A549 (cell line): ENCODE measurements around the gene TRIOBP. TPM values are rescaled to one million over a fixed set of nuclear protein-coding genes. Genes with fewer than 3 reads are reported as not detected.
"Not testable (repeated sequence)": the region's sequence is repeated elsewhere in the genome, so short reads cannot be mapped to it uniquely, and the experiment has no call there.

ENCODE experiments used
- ATAC-seq, 2 experiments: fragments of 200-7000 bp in 1 of 2; fragments of >200 bp in 1 of 2; cut with Nextera tagmentation in 1 of 2; cut with Tn5 transposase in 1 of 2; 3 replicates each; pipeline versions ENCODE4 v1.8.0 to v1.9.1; 2018 to 2020; ENCODE audit warnings: mild to moderate bottlenecking in 1 of 2, moderate library complexity in 1 of 2
- CTCF ChIA-PET: fragments of 300-600 bp; sonication (Branson Sonifier 250); formaldehyde crosslinking; extraction: SDS; loops from one replicate; lab custom pipeline; 2021; ENCODE audit warnings: antibody characterized with exemption, inconsistent platforms; lab: Yijun Ruan, JAX
- POLR2A ChIA-PET: fragments of 350-600 bp; formaldehyde crosslinking; extraction: SDS; loops from one replicate; lab custom pipeline; 2021; ENCODE audit warnings: antibody characterized with exemption, inconsistent platforms; lab: Yijun Ruan, JAX
- DNase-seq, 2 experiments: peaks; one replicate each; pipeline versions ENCODE4 v3.0.0 to v3.0.0-alpha.2; 2011 to 2016; ENCODE audit warnings: low read depth in 1 of 2, low spot score in 1 of 2
- FAIRE-seq: peaks from 2 replicates; lab custom pipeline; 2011; peaks lifted over from hg19 to GRCh38; lab: Jason Lieb, UNC
- H3K27ac ChIP-seq, 2 experiments: fragments of >200 bp; sonication (Bioruptor Twin); formaldehyde crosslinking; 3 replicates each; pipeline ENCODE4 v1.5.1; 2016 to 2017
- H3K4me1 ChIP-seq: fragments of >200 bp; sonication (Bioruptor Twin); formaldehyde crosslinking; 3 replicates; pipeline ENCODE4 v1.6.1; 2016
- H3K4me2 ChIP-seq: fragments of >200 bp; sonication (Bioruptor Twin); formaldehyde crosslinking; 3 replicates; pipeline ENCODE4 v1.6.1; 2016
- H3K4me3 ChIP-seq: fragments of >200 bp; sonication (Bioruptor Twin); formaldehyde crosslinking; 3 replicates; pipeline ENCODE4 v1.5.1; 2016
- H3K9me3 ChIP-seq: fragments of >200 bp; sonication (Bioruptor Twin); formaldehyde crosslinking; 3 replicates; pipeline ENCODE4 v1.6.1; 2016
- BHLHE40 ChIP-seq: IDR thresholded peaks from 2 replicates; pipeline ENCODE4 v1.6.1; 2012; ENCODE audit warnings: low read depth, low read length, inconsistent platforms
- CEBPB ChIP-seq, 2 experiments: fragments of >200 bp in 1 of 2; sonication (Bioruptor Twin) in 1 of 2; formaldehyde crosslinking in 1 of 2; IDR thresholded peaks; 2 replicates each; pipeline ENCODE4 v1.6.1; 2012 to 2016
- EHF ChIP-seq: fragments of 250-450 bp; sonication (Bioruptor Pico); IDR thresholded peaks from 2 replicates; pipeline ENCODE4 v1.5.0; 2020; ENCODE audit warnings: mild to moderate bottlenecking
- EHMT2 ChIP-seq: fragments of 200-600 bp; sonication (generic); IDR thresholded peaks from 2 replicates; pipeline ENCODE4 v1.6.1; 2016; ENCODE audit warnings: antibody characterized with exemption, low read depth, mild to moderate bottlenecking, moderate library complexity
- EP300 ChIP-seq, 2 experiments: fragments of >200 bp; sonication (Bioruptor Twin); formaldehyde crosslinking; IDR thresholded peaks; 2 replicates in 1 of 2; 3 replicates in 1 of 2; pipeline ENCODE4 v1.6.1; 2016 to 2017
- ESRRA ChIP-seq: fragments of 150-350 bp; IDR thresholded peaks from 2 replicates; pipeline ENCODE4 v1.6.1; 2014; ENCODE audit warnings: mild to moderate bottlenecking, low read length, borderline replicate concordance
- GATA3 ChIP-seq: IDR thresholded peaks from 2 replicates; pipeline ENCODE4 v1.6.1; 2012; ENCODE audit warnings: borderline replicate concordance
- HOXB5 ChIP-seq: fragments of 250-450 bp; sonication (Bioruptor Pico); IDR thresholded peaks from 2 replicates; pipeline ENCODE4 v1.5.0; 2020; ENCODE audit warnings: mild to moderate bottlenecking, moderate library complexity
- JUNB ChIP-seq: fragments of >200 bp; sonication (Bioruptor Twin); formaldehyde crosslinking; IDR thresholded peaks from 2 replicates; pipeline ENCODE4 v1.6.1; 2016
- KDM5A ChIP-seq: fragments of 200-600 bp; sonication (generic); IDR thresholded peaks from 2 replicates; pipeline ENCODE4 v1.6.1; 2016; ENCODE audit warnings: antibody characterized with exemption, mild to moderate bottlenecking
- MAZ ChIP-seq: fragments of 150-350 bp; IDR thresholded peaks from 2 replicates; pipeline ENCODE4 v1.6.1; 2014; ENCODE audit warnings: antibody characterized with exemption, low read depth, low read length, borderline replicate concordance
- MYC ChIP-seq: IDR thresholded peaks from 2 replicates; pipeline ENCODE4 v1.6.1; 2012; ENCODE audit warnings: mild to moderate bottlenecking, inconsistent platforms, low read length, improper control_type of control experiment, borderline replicate concordance
- RFX5 ChIP-seq: fragments of 450-650 bp; IDR thresholded peaks from 2 replicates; pipeline ENCODE4 v1.7.1; 2014; ENCODE audit warnings: antibody characterized with exemption, mild to moderate bottlenecking, moderate library complexity
- RNF2 ChIP-seq: fragments of 200-600 bp; sonication (generic); IDR thresholded peaks from 2 replicates; pipeline ENCODE4 v1.6.1; 2016; ENCODE audit warnings: low read depth, mild to moderate bottlenecking, antibody characterized with exemption, moderate library complexity, borderline replicate concordance
- TFCP2L1 ChIP-seq: fragments of 250-450 bp; sonication (Bioruptor Pico); IDR thresholded peaks from 2 replicates; pipeline ENCODE4 v1.5.0; 2021; ENCODE audit warnings: mild to moderate bottlenecking
- ZC3H11A ChIP-seq: fragments of 450-650 bp; IDR thresholded peaks from 2 replicates; pipeline ENCODE4 v1.6.1; 2014; ENCODE audit warnings: antibody characterized with exemption, mild to moderate bottlenecking
- WGBS: methylation state at CpG from one replicate; pipeline ENCODE4 v1.1.6; 2017; ENCODE audit errors: missing lambda C conversion rate; 5-methylcytosine and 5-hydroxymethylcytosine counted together
- polyA plus RNA-seq, 4 experiments: library from polyadenylated mRNA; depleted of rRNA in 3 of 4; stranded (reverse); fragments of >200 nt; fragmentation: RNase III in 1 of 4; extraction: RNeasy Plus Mini Kit Qiagen cat#74134 plus additional on column Dnase treatment in 1 of 4; gene quantifications; 2 replicates in 3 of 4; 3 replicates in 1 of 4; pipeline ENCODE4 v1.2.3, GENCODE V29; 2011 to 2017
- TF ChIP-seq, protein P1 (sequence below): fragments of >200 bp; sonication (Bioruptor Twin); formaldehyde crosslinking; IDR thresholded peaks from 3 replicates; pipeline ENCODE4 v1.5.1; 2016
- TF ChIP-seq, protein P2 (sequence below): fragments of >200 bp; sonication (Bioruptor Twin); formaldehyde crosslinking; IDR thresholded peaks from 3 replicates; pipeline ENCODE4 v1.6.1; 2016
- TF ChIP-seq, protein P3 (sequence below): fragments of 200-600 bp; sonication (generic); IDR thresholded peaks from 2 replicates; pipeline ENCODE4 v1.6.1; 2016; ENCODE audit warnings: antibody characterized with exemption, mild to moderate bottlenecking, moderate library complexity
- TF ChIP-seq, protein P4 (sequence below): fragments of 450-650 bp; IDR thresholded peaks from 2 replicates; pipeline ENCODE4 v1.6.1; 2014; ENCODE audit warnings: antibody characterized with exemption

Gene TRIOBP
- polyA plus RNA-seq, 2 of the 4 experiments (the other 2 are of a cell fraction) = 15.7 to 26.0 TPM

DNA sequence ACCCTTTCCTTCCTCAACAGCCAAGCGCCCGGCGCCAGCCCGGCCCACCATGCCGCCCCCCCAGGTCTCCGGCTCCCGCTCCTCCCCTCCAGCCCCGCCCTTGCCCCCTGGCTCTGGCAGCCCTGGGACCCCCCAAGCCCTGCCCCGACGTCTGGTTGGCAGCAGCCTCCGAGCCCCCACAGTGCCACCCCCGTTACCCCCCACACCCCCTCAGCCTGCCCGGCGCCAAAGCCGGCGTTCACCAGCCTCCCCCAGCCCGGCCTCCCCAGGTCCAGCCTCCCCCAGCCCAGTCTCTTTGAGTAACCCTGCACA, 41.6 kb upstream of the TRIOBP start:
- CTCF ChIA-PET = interaction anchor here (1.2 to 8.3 kb wide), 3 partner anchors 12 to 26 kb away, joined by 3 to 67 read pairs (median 4); no protein-coding TSS in a partner anchor
- Histone ChIP-seq H3K4me1 (peaks cover 13% of the 10 kb centered on the region), H3K4me3 (no peak overlapping the region), H3K9me3 (no peaks in the 10 kb centered on the region), H3K4me2 (no peak overlapping the region)
- ATAC-seq (no peak), FAIRE-seq (no peak)
- WGBS = 96% methylated on average over 3 of the region's 17 CpGs
- POLR2A ChIA-PET = no interaction called here
- TF ChIP-seq HOXB5 = no peak
- TF ChIP-seq, all 56 proteins: peak for 0
- DNase-seq = no peak
- no peak overlapping the region for H3K27ac ChIP-seq

DNA sequence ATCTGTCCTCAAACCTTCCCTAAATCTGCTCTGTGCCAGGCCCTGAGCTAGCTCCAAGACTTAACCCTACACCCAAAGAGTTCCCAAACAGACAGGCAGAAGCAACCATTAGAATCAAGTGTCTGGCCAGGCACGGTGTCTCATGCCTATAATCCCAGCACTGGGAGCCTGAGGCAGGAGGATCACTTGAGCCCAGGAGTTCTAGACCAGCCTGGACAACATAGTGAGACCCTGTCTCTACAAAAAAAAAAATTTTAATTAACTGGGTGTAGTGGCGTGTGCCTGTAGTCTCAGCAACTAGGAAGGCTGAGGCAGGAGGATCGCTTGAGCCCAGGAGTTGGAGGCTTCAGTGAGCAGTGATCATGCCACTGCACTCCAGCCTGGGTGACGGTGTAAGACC, 40.3 kb upstream of the TRIOBP start:
- H3K9me3 ChIP-seq, H3K4me3 ChIP-seq, FAIRE-seq, H3K4me2 ChIP-seq, DNase-seq, H3K27ac ChIP-seq, ATAC-seq: not testable (repeated sequence)
- ChIA-PET CTCF (interaction anchor here (3.4 to 8.3 kb wide), 2 partner anchors 14 to 25 kb away, joined by 24 to 67 read pairs; no protein-coding TSS in a partner anchor), POLR2A (interaction anchor here (2.6 kb wide), 1 partner anchor 19 kb away, joined by 31 read pairs; the partner anchor contains the start of gene LGALS1)
- 89% methylated on average over 4 of the region's 4 CpGs for WGBS
- H3K4me1 ChIP-seq = peaks cover 15% of the 10 kb centered on the region

DNA sequence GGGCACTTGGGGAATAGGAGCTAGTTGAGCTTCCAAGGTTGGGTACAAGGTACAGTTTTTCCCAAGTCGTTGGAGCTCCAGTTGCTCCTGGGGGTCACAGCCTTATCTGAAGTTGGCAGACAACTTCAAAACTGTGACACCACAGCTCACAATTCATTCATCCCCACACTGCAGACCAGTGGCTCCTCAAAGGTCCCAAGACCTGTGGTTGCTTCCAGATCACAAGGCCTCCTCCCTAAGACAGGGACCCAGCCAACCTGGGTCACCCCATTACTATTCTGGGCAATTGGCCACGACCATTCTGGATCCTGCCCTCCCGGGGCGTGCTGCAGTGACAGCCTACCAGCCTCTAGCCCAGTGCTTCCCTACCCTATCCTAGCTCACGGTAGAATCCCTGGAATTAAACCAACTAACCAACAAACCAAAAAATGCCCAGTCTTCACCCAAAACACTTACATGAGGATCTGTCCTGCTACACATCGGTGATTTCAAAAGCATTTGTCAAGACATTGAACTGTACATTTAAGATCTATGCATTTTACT, 39.2 kb upstream of the TRIOBP start:
- ATAC-seq (peak; percentile 27 to 45; a peak in 3 of 6 replicates), DNase-seq (no peak), FAIRE-seq (no peak)
- TF ChIP-seq GATA3 = no peak
- TF ChIP-seq MYC = no peak
- no peak for TF ChIP-seq TFCP2L1
- TF ChIP-seq, protein P1, sequence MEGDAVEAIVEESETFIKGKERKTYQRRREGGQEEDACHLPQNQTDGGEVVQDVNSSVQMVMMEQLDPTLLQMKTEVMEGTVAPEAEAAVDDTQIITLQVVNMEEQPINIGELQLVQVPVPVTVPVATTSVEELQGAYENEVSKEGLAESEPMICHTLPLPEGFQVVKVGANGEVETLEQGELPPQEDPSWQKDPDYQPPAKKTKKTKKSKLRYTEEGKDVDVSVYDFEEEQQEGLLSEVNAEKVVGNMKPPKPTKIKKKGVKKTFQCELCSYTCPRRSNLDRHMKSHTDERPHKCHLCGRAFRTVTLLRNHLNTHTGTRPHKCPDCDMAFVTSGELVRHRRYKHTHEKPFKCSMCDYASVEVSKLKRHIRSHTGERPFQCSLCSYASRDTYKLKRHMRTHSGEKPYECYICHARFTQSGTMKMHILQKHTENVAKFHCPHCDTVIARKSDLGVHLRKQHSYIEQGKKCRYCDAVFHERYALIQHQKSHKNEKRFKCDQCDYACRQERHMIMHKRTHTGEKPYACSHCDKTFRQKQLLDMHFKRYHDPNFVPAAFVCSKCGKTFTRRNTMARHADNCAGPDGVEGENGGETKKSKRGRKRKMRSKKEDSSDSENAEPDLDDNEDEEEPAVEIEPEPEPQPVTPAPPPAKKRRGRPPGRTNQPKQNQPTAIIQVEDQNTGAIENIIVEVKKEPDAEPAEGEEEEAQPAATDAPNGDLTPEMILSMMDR = no peak
- no peak for TF ChIP-seq HOXB5
- no peak for TF ChIP-seq RNF2
- no peak for TF ChIP-seq BHLHE40
- TF ChIP-seq JUNB = no peak
- TF ChIP-seq KDM5A = no peak
- TF ChIP-seq ZC3H11A = no peak
- TF ChIP-seq, protein P2, sequence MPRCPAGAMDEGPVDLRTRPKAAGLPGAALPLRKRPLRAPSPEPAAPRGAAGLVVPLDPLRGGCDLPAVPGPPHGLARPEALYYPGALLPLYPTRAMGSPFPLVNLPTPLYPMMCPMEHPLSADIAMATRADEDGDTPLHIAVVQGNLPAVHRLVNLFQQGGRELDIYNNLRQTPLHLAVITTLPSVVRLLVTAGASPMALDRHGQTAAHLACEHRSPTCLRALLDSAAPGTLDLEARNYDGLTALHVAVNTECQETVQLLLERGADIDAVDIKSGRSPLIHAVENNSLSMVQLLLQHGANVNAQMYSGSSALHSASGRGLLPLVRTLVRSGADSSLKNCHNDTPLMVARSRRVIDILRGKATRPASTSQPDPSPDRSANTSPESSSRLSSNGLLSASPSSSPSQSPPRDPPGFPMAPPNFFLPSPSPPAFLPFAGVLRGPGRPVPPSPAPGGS = no peak
- no peak for TF ChIP-seq RFX5
- TF ChIP-seq MAZ = no peak
- 8% methylated on average over 6 of the region's 6 CpGs for WGBS
- Histone ChIP-seq H3K4me1 (peaks cover 15% of the 10 kb centered on the region), H3K4me3 (peak overlapping the region; percentile 50), H3K4me2 (peak overlapping the region; percentile 88), H3K9me3 (no peaks in the 10 kb centered on the region), H3K27ac (peak overlapping the region; percentile 66 to 80)
- CTCF ChIA-PET = interaction anchor here (0.8 to 8.3 kb wide), 10 partner anchors 9 to 50 kb away, joined by 3 to 67 read pairs (median 4); partner anchors contain the start of genes GGA1, SH3BP1 and TRIOBP
- POLR2A ChIA-PET = interaction anchor here (0.8 to 2.6 kb wide), 12 partner anchors 14 to 149 kb away, joined by 3 to 31 read pairs (median 5); partner anchors contain the start of genes GCAT, LGALS1 and NOL12

DNA sequence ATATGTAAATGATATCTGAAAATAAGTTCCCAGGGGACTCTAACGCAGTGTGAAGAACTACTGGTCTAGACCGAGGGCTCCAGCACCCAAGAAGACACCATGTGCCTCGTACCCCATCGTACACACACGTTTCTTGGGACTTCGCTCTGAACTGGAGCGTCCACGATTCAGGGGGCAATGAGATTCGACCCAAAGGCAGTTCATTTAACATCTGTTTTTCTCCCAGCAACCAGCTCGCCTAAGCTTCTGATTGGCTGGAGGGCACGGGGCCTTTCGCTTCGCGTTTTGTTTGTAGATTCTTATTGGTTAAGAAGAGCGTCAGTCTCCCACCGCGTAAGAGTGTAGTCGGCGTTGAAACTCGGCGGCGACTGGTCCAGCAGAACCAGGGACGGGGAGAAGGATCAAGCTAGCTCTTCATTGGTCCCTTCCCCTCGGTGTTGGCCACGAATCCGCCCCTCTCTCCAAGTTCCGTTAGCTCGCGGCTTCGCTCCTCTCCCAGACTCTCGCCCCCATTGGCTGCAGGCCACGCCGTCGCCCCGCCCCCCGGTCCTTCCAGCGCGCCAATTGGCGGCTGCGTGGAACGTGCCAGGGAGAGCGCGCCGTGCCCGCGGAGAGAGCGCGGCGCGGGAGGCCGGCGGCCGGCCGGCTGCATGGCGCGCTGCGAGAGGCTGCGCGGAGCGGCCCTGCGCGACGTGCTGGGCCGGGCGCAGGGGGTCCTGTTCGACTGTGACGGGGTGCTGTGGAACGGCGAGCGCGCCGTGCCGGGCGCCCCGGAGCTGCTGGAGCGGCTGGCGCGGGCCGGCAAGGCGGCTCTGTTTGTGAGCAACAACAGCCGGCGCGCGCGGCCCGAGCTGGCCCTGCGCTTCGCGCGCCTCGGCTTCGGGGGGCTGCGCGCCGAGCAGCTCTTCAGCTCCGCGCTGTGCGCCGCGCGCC, 38.4 kb upstream of the TRIOBP start, which contains the start of gene PDXP:
PDXP (plus strand) TSS at position 591 of the 933 bp plus-strand sequence; CDS start at position 651, 60 bp downstream.
- Histone ChIP-seq H3K4me3 (peak within 1 kb of the TSS; percentile 82), H3K27ac (peak within 1 kb of the TSS; percentile 77 to 92), H3K4me2 (peak within 1 kb of the TSS; percentile 98), H3K4me1 (peaks cover 15% of the 10 kb centered on the region), H3K9me3 (no peaks in the 10 kb centered on the region)
- 6% methylated on average over 19 of the region's 101 CpGs for WGBS
- POLR2A ChIA-PET = interaction anchor here (0.7 to 2.6 kb wide), 13 partner anchors 15 to 598 kb away, joined by 3 to 31 read pairs (median 5); partner anchors contain the start of genes GCAT, LGALS1 and NOL12
- CTCF ChIA-PET = interaction anchor here (0.8 to 8.3 kb wide), 10 partner anchors 10 to 51 kb away, joined by 3 to 67 read pairs (median 4); partner anchors contain the start of genes GGA1, SH3BP1 and TRIOBP
- FAIRE-seq (no peak), ATAC-seq (peak; percentile 97 to 99), DNase-seq (peak; percentile 97 to 99)
- no peak for TF ChIP-seq ESRRA
- TF ChIP-seq RNF2 = no peak
- no peak for TF ChIP-seq EHF (CRISPR knock-in tag)
- TF ChIP-seq CEBPB (IDR thresholded peaks at IDR 0.05) = no peak
- TF ChIP-seq KDM5A = no peak
- no peak for TF ChIP-seq EHMT2
- TF ChIP-seq EP300 (IDR thresholded peaks at IDR 0.05) = no peak
- TF ChIP-seq, protein P3, sequence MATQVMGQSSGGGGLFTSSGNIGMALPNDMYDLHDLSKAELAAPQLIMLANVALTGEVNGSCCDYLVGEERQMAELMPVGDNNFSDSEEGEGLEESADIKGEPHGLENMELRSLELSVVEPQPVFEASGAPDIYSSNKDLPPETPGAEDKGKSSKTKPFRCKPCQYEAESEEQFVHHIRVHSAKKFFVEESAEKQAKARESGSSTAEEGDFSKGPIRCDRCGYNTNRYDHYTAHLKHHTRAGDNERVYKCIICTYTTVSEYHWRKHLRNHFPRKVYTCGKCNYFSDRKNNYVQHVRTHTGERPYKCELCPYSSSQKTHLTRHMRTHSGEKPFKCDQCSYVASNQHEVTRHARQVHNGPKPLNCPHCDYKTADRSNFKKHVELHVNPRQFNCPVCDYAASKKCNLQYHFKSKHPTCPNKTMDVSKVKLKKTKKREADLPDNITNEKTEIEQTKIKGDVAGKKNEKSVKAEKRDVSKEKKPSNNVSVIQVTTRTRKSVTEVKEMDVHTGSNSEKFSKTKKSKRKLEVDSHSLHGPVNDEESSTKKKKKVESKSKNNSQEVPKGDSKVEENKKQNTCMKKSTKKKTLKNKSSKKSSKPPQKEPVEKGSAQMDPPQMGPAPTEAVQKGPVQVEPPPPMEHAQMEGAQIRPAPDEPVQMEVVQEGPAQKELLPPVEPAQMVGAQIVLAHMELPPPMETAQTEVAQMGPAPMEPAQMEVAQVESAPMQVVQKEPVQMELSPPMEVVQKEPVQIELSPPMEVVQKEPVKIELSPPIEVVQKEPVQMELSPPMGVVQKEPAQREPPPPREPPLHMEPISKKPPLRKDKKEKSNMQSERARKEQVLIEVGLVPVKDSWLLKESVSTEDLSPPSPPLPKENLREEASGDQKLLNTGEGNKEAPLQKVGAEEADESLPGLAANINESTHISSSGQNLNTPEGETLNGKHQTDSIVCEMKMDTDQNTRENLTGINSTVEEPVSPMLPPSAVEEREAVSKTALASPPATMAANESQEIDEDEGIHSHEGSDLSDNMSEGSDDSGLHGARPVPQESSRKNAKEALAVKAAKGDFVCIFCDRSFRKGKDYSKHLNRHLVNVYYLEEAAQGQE = no peak
- TF ChIP-seq, protein P4, sequence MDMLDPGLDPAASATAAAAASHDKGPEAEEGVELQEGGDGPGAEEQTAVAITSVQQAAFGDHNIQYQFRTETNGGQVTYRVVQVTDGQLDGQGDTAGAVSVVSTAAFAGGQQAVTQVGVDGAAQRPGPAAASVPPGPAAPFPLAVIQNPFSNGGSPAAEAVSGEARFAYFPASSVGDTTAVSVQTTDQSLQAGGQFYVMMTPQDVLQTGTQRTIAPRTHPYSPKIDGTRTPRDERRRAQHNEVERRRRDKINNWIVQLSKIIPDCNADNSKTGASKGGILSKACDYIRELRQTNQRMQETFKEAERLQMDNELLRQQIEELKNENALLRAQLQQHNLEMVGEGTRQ = no peak
